Loucy (cell line): ENCODE data around the gene DHRSX.

ENCODE experiments used
- CTCF ChIP-seq: fragments of 200-600 bp; sonication (generic); conservative IDR thresholded peaks from 2 replicates; pipeline ENCODE4 v1.5.1; 2014; ENCODE audit warnings: mild to moderate bottlenecking, antibody characterized with exemption, low read length
- EZH2phosphoT487 ChIP-seq: fragments of 200-600 bp; IDR thresholded peaks from 2 replicates; pipeline ENCODE4 v1.6.1; 2018; ENCODE audit warnings: antibody characterized with exemption, mild to moderate bottlenecking, moderate library complexity, borderline replicate concordance

GRCh38 chrX:2188330-2188792 is 312.4 kb downstream of the DHRSX start:
- no peak for TF ChIP-seq CTCF
- TF ChIP-seq EZH2phosphoT487 = no peak
